ENCODE data around the gene BRINP2.
A peak's percentile ranks its signal among the peaks of the same experiment; 100 is the strongest.

BRINP2 gene, protein sequence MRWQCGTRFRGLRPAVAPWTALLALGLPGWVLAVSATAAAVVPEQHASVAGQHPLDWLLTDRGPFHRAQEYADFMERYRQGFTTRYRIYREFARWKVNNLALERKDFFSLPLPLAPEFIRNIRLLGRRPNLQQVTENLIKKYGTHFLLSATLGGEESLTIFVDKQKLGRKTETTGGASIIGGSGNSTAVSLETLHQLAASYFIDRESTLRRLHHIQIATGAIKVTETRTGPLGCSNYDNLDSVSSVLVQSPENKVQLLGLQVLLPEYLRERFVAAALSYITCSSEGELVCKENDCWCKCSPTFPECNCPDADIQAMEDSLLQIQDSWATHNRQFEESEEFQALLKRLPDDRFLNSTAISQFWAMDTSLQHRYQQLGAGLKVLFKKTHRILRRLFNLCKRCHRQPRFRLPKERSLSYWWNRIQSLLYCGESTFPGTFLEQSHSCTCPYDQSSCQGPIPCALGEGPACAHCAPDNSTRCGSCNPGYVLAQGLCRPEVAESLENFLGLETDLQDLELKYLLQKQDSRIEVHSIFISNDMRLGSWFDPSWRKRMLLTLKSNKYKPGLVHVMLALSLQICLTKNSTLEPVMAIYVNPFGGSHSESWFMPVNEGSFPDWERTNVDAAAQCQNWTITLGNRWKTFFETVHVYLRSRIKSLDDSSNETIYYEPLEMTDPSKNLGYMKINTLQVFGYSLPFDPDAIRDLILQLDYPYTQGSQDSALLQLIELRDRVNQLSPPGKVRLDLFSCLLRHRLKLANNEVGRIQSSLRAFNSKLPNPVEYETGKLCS

DNA sequence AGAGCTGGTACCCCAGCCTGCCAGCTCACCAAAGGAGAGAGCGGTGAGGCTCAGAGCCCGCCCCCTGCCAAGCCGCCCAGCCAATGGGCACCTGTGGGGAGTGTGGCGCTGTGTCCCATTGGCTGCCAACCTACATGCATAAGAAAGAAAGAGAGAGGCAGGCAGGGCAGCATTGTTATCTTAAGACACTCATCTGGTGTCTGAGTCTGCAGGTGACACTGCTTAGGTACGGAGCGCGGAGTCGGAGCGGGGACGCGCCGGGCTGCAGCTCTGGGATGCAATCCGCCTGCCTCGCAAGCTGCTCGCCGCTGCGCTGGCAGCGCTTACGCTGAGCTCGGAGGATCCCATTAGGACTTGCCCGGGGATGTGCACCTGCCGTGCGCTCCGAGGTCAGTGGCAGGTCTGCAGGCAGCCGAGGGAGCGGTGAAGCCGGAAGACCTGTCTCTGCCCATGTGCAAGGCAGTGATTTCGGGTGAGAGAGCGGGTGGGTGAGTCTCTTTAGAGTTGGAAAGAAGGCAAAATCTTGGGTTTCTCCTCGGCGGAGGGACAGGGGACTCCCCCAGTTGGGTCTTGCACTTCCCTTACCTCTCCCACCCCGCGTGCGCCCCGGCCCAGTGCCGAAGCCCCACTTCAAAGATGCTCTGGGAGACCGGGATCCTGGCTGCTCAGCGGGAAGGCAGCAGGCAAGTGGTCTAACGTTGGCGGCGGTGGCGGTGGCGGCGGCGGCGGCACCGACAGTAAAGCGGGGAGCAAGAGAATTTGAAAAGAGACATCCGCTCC, at the start of gene BRINP2:
Gene BRINP2 (plus strand): TSS at position 203 of the 780 bp plus-strand sequence. CDS start 58,919 bp downstream, outside the sequence.
- DNase-seq: peak; percentile 25

DNA sequence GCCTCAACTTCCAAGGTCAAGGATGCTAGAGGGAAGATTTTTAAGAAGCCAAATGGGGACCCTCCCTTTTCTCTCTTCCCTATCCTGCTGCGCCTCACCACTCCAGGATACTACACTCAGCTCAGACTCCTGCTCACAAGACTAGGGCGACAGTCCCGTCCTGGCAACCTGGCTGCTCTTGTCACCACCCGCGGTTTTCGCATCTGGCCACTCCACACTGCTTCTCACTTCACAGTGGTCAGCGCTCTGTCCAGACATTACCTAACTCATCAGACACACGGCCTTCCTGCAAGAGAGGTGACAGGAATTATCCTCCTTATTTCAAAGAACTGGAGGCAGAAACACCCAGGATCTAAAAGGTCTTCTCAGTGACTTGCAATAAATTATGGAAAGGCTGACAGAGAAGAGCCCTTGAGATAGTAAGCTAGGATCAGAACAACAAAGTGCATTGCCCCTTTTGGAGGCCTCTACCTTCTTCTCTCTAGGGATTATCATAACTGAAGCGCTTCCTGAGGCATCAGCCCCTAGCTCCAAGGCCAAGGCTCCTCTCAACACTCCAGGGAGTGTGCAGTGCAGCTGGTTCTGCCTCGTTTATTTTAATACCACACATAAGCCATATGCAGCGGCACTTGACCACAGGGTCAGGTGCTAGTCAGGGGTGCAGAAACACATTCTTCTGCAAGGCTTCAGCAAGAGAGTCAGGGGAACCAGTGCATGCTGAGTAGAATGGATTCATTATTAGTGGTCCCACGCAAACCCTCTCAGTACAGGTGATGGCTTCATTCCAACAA, 48.1 kb upstream of the BRINP2 start:
- DNase-seq: no peak

DNA sequence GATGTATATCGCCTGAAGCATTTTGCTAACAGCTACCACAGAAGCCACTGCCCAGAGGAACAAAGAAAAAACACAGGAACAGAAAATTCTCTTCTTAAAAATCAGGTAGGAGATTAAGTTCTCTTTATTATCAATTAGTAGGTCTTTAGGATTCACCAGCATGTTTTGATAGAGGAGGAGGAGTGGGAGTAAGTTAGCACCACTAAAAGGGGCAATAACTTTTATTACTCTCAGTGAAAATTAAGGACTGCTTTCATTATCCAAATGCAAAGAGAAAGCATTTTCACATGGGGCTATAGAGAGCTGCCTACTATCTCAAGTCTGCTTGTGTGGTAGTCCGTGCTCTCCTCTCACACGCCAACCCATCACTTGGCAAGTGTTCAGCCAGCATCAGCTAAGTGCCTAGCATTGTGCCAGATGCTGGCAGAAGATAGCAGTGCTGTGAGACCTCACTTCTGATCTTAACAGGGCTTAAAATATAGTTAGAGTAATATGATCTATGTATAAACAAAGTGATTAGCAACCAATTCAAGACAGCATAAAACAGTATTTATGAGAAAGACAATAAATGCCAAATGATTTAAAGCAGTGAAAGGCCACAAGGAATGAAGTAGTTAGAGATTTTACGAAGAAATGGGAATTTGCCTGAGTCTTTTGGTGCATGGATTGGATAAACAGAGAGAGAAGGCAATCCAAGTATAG, 46.0 kb upstream of the BRINP2 start:
- DNase-seq: no peak

DNA sequence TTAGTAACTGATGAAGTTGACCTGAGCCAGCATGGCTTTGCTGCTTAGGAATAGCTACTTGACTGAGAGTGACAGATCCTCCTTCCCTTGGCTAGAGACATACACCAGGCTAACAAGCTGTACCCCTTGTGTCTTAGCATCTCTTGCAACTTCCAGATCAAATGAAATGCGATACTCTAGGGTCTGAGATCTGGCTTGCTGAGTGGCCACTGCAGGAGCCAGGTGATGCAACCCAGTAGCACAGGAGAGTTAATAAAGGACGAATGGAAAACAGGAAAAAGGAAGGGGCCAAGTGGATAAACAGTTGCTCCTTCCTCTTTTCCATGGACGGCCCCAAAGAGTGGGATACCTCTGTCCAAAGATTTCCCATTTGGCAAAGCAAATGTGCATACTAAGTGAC, 44.5 kb upstream of the BRINP2 start:
- no peak for DNase-seq

DNA sequence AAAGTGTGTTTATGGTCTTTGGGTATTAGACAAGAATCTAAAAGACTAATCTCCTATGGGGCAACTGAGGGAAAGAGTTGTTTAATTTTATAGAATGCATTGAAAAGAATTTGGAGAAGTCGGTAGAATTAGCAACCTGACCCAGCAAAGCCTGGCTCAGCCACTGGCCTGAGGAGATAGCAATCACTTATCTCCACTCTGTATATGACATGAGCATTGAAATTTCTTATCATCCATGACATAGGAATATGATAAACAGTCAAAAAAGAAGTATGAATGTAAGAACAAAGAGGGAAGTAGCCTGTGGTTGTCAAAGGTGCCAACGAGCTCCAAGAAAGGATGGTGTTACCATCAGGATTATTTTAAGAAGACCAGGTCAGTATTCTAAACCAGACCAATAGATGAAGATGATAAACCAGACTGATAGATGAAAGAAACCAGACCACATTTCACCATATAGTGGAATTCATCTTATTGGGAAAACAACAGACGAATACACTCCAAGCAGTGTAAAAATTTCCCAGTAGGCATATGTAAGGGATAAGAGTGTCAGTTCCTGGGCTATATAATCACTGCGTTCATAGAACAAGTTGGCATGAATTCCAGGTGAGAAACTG, 42.0 kb upstream of the BRINP2 start:
- DNase-seq: no peak

DNA sequence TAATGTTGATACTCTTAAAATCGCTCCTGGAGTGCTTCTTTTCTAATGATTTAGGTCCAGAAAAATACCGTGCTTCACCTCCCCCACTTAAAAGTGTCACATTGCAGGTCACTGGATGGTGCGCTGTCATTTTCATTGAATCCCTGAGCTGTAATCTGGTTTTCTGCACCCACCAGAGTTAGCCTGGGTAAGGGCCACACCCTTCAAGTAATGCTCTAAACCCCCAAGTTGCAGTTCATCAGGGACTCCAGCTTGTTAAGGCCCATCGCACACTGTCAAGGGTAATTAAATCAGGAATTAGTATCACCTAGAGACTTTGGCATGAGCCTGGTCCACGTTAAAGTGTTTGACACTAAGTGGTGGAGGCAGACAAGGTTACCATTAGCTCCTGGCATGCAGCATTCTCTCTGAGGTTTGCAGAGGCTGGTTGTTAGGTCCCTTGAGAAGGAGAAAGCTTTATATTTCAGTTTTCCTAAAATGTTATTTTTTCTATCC, 40.3 kb upstream of the BRINP2 start:
- no peak for DNase-seq

DNA sequence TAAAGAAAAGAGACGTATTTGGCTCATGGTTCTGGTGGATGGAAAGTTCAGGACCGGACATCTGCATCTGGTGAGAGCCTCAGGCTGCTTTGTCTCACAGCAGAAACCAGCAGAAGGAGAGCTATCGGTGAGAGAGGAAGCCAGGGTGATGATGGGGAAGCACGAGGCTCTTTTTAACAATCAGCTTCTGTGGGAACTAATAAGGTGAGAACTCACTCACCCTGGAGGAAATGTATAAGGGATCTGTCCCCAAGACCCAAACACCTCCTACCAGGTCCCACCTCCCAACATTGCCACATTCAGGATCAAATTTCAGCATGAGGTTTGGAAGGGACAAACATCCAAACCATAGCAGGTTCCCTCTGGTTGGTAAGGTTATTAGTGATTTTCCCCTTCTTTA, 39.0 kb upstream of the BRINP2 start:
- DNase-seq: no peak

DNA sequence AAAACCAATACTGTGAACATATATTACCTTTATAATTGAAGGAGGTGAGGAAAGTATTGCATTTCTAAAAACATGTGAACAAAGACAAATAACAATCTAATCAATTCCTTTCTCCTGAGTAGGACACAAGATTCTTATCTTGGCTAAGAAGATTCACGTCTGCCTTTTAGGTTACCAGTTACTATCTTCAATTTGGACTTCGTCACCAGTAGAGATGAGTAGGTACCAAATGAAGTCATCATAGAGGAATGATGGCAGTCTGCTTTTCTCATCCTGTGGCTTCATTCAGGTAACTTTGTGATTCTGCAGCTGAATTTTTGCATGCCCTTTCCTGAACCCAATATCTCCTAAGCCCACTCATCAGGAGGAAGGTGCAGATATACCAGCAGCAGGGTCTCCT, 38.6 kb upstream of the BRINP2 start:
- DNase-seq: no peak

DNA sequence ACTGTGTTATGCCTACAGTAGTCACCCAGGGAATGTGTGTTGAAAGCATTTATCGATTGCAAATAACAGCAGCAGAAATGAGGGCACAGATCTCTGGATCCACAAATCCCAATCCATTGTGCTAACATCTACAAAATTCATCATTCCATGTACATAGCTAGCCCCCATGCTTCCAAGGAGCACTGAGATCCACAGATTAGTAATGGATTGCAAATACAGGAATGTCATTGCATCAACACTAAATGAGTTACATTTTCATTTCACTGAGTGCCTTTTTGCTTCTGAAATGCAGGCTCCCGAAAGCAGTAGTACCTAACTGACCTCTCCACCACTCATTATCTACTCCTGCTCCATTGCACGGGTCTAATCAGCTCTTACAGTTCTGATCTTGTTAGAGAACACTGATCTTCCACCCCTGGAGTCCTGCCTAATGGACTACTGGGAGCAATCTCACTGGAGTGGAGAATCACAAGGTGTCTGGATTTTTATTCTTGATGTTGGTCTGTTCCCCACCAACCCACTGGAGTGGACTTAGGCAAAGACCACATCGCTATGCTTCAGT, 36.7 kb upstream of the BRINP2 start:
- no peak for DNase-seq

DNA sequence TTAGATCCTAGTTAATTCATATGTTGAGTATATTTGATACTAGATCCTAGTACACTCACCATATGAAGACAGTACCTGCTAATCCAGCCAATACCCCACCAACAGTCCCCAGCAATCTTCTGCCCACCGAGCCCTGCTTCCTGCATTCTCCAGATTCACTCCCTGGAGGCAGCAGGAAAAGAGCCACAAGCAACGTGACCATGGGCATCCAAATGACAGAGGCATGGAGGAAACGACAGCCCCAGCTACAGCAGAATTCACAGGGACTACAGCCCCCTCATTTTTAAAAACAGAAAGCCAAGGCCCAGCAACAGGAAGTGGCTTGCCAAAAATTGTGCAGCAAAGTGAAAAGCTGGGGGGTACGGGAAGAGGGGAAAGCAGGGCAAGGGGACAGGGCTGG, 35.5 kb upstream of the BRINP2 start:
- no peak for DNase-seq

DNA sequence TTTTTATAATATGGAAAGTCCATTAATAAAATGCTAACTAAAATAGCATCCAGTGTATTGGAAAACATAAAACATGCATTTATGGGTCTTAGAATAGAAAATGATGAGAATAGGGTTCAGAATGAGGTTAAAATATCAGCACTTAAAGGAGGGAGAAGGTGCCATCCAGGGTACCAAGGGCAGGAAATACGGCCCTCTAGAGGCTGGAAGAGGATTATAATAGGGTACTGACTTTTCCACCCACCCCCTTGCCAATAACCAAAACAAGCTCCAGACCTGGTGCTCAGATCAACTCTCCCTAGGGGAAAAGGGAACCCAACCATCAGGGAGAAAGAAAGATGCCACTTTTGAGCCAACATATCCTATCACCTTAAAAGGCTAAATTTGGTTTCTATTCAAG, 32.9 kb upstream of the BRINP2 start:
- no peak for DNase-seq

DNA sequence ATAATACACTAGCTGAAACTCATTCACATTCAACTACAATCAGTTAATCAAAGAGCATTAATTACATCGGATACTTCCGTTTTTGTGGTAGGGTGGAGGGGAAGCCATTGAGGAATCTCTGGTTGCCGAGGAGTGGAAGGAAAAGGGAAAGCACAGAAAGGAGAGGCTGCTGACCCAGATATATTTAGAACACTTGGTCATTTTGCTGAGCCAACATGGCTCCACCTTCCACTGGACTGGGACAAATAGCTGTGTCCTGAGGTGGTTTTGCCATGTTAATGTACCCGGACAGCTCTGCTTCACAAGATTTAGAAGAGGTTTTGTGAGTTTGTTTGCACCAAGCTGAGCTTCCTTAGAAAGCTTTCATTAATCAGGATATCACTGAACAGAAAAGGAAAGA, 32.4 kb upstream of the BRINP2 start:
- DNase-seq: no peak

DNA sequence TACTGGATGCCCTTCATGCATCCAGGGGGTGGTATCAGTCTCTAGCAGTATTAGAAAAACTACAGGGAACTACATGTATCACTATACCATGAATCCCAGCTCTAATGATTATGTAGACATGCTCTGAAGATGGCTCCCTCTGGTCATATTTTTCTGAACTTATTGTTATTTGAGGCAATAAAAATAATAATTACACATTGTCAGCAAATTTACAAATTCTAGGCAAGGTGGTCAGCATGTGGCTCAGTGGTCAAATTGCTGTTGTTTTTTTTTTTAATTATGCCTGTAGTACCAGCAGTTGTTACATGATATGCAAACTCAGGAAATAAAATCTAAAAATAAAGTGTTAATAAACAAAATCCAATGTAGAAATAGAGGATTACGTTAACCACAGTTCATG, 28.7 kb upstream of the BRINP2 start:
- no peak for DNase-seq

DNA sequence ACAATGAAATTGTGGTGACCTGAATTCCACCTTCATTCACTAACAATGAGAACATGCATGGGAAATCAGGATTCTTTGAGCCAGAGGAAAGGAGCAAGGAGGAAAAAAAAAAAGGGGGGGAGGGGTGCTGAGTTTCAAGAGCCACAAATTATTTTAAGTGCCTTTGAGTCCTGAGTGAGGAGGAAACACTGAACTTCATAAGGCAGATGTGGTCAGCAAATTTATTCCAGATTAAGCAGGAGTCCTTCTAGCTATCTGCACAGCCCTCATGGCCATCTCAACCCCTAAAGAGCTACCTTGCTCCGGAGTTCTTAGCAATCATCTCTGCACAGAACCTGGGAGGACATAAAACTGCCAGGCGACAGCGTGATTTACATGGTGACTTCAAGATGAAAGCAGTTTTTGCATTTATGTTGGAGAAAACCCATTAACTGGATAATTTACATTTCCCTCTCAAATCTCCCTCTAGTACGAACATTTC, 27.9 kb upstream of the BRINP2 start:
- DNase-seq: no peak

DNA sequence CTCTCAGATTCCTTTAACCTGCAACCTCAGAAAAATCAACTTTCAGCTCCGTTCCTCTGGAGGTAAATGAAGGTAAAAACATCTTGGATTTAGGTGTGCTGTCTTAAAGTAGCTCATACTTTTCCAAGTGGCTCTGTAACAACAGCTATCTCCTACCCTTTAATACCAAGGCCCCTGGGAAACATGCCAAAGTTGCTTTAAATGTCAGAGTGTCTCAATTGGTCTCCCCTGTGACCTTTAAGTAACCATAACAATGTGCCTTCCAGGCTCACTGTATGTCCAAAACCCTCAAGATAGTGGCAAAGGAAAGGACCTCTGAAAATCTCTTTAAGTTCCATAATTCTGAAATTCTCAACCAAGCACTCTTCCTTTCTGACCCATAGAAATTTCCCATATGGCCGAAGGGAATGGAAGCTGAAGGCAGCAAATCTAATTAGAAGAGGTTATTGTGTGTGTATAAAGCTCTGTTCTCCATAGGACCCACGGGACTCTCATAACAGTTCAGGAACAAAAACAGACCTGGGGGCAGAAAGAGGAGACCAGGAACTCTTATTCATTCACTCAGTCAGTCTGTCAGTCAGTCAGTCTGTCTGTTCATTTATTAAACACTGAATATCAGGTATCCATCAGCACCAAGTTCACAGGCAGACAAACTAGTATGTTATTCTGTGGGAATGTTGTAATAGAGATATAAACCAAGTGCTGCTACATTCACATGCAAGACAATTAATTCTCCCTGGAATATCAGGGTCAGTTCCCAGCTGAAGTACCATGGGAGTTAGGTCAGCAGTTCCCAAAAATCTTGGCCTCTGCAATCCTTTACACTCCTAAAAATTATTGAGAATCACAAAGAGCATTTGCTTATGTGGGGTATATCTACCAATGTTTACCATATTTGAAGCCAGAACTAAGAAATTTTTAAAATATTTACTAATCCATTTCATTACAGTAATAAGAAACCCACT, 25.4 kb upstream of the BRINP2 start:
- DNase-seq: no peak

DNA sequence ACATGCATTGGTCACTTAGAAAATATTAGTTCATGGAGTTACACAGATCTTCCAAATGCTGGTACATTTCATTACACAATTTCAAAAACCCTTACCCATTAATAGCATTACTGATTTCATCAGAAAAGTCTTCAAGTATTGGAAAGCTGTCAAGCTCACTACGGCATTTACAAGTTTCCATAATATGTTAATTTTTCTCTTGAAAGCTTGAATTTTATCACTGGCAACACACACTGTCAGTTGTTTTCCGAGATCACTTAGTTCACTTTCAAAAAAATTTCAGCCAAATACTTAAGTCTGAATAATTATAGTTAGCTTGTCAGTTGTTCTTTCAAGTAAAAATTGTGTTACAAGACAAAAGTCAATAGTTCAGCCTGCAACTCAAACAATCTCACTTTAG, 24.3 kb upstream of the BRINP2 start:
- DNase-seq: no peak

DNA sequence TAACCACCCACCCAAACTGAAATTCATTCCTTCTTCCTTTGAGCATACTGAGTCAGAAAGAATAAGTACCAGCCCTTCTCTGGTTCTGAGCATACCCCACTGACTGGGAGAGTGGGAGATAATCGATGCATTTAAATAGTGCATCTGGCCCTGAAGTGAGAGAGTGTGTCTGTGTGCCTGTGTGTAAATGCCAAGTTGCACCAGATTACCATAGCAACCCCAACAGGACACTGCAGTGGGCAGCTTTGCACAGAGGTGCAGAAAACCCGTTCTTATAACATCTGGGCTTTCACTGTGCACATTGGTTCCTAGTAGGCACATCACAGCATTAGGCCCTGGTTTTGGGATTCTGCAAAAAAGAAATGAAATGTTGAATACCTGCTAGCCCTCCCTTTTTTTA, 8.5 kb upstream of the BRINP2 start:
- DNase-seq: no peak

DNA sequence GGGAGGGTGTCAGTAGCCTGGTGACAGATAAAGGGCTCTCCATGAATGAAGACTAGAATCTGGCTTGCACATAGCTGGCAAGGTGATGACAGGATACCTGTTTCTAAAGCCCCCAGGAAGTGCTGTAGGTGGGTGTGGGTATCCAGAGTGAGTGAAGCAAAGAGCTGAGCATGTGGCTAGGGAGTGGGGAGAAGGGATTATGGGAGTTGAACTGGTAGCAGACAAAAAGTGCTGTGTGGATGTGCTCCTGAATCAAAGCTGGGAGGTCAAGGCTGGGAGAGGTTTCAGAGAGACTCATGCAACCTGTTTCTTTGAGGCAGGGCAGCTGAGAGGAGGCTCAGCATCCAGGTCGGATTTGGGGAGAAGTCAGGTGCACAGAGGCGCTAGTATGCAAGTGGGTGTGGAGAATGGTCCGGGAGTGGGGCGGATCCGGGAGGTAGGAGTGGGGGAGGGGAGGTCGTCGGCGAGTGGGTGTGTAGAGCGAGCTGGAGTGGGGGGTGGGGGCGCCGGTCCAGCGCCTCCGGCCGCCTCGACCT, 6.8 kb upstream of the BRINP2 start:
- no peak for DNase-seq

DNA sequence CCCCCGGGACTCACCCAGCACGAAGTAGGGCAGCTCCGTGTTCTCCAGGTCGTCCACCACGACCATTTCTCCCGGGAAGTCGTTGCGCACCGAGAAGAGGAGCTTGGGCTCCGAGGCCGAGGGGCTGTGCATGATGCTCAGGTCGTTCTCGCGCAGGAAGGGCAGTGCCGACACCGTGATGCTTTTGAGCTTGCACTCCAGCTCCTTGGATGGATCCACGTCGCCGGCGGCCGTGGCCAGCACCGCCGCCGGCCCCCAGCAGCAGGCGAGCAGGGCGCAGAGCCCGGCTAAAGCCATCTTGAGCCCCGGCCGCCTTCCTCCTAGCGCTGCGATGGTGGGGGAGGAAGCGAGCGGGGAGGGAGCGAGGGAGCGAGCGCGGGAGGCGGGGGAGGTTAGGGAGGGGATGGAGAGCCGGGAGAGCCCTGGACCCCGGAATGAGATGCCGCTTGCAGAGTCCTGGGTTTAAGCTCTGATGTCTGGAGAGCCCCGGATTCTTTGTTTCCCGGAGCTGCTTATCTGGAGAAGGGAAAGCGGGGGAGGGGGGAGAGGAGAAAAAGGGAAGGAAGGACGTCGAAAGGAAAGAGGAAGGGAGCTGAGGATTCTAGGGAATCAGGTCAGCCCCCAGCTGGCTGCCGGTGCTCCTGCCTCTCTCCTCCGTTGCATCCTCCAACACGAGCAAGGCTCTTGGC, 6.2 kb upstream of the BRINP2 start, which contains the start of gene ASTN1:
Gene ASTN1 (minus strand): TSS at position 333 of the 689 bp plus-strand sequence. CDS start 36 bp downstream, at position 297.
- no peak for DNase-seq
